Measurements from ENCODE around the gene ANKUB1.

The ANKUB1 gene

GRCh38 chr3:149815728-149816127 lies 23.4 kb upstream of the ANKUB1 start:
- Histone ChIP-seq H3K79me2 (peaks cover 44% of the 10 kb centered on the region), H3K9ac (no peak overlapping the region), H3K27me3 (ENCODE audit: control insufficient read depth, insufficient read depth, low read length) (no peaks in the 10 kb centered on the region), H3K27ac (no peak overlapping the region), H3K4me2 (ENCODE audit: low read length) (no peak overlapping the region), H3K4me3 (ENCODE audit: low read depth, low read length) (no peak overlapping the region), H2AFZ (no peak overlapping the region), H3K36me3 (ENCODE audit: control insufficient read depth, insufficient read depth, low read length) (no peaks in the 10 kb centered on the region), H3K4me1 (peaks cover 4% of the 10 kb centered on the region), H3K9me3 (ENCODE audit: control insufficient read depth, low read length) (no peaks in the 10 kb centered on the region)
- TF ChIP-seq CTCF (IDR thresholded peaks at IDR 0.05) = no peak

GRCh38 chr3:149815321-149815720 lies 23.0 kb upstream of the ANKUB1 start:
- peaks cover 4% of the 10 kb centered on the region for H3K4me1 ChIP-seq
- H3K27me3 ChIP-seq (ENCODE audit: control insufficient read depth, insufficient read depth, low read length) = no peaks in the 10 kb centered on the region
- H3K27ac ChIP-seq = no peak overlapping the region
- H2AFZ ChIP-seq = no peak overlapping the region
- no peak for TF ChIP-seq CTCF (IDR thresholded peaks at IDR 0.05)
- no peak overlapping the region for H3K9ac ChIP-seq
- H3K9me3 ChIP-seq (ENCODE audit: control insufficient read depth, low read length) = no peaks in the 10 kb centered on the region
- no peaks in the 10 kb centered on the region for H3K36me3 ChIP-seq (ENCODE audit: control insufficient read depth, insufficient read depth, low read length)
- H3K79me2 ChIP-seq = peaks cover 44% of the 10 kb centered on the region
- no peak overlapping the region for H3K4me2 ChIP-seq (ENCODE audit: low read length)
- no peak overlapping the region for H3K4me3 ChIP-seq (ENCODE audit: low read depth, low read length)

- peak overlapping the region; percentile 94 for H3K4me3 ChIP-seq (ENCODE audit: low read depth, low read length)
- no peaks in the 10 kb centered on the region for H3K27me3 ChIP-seq (ENCODE audit: control insufficient read depth, insufficient read depth, low read length)
- H3K36me3 ChIP-seq (ENCODE audit: control insufficient read depth, insufficient read depth, low read length) = no peaks in the 10 kb centered on the region
- no peak for TF ChIP-seq CTCF (IDR thresholded peaks at IDR 0.05)
- peak overlapping the region; percentile 67 for H3K9ac ChIP-seq
- peak overlapping the region; percentile 92 for H2AFZ ChIP-seq
- peaks cover 4% of the 10 kb centered on the region for H3K4me1 ChIP-seq
- peak overlapping the region; percentile 88 for H3K27ac ChIP-seq
- H3K4me2 ChIP-seq (ENCODE audit: low read length) = peak overlapping the region; percentile 82
- H3K9me3 ChIP-seq (ENCODE audit: control insufficient read depth, low read length) = no peaks in the 10 kb centered on the region
- peaks cover 41% of the 10 kb centered on the region for H3K79me2 ChIP-seq
Measured at GRCh38 chr3:149813367-149814281, 21.3 kb upstream of the ANKUB1 start.

GRCh38 chr3:149812606-149813366 lies 20.4 kb upstream of the ANKUB1 start, which contains the start of gene RNF13:
Gene RNF13 (plus strand): TSS chr3:149813215. CDS start chr3:149846027, 32,812 bp downstream.
- H3K9ac ChIP-seq = peak within 1 kb of the TSS; percentile 67
- H3K36me3 ChIP-seq (ENCODE audit: control insufficient read depth, insufficient read depth, low read length) = no peaks in the 10 kb centered on the region
- H3K9me3 ChIP-seq (ENCODE audit: control insufficient read depth, low read length) = no peaks in the 10 kb centered on the region
- peak within 1 kb of the TSS; percentile 82 for H3K4me2 ChIP-seq (ENCODE audit: low read length)
- H3K4me3 ChIP-seq (ENCODE audit: low read depth, low read length) = peak within 1 kb of the TSS; percentile 94
- peak within 1 kb of the TSS; percentile 88 for H3K27ac ChIP-seq
- no peaks in the 10 kb centered on the region for H3K27me3 ChIP-seq (ENCODE audit: control insufficient read depth, insufficient read depth, low read length)
- TF ChIP-seq CTCF (IDR thresholded peaks at IDR 0.05) = no peak
- peak within 1 kb of the TSS; percentile 92 for H2AFZ ChIP-seq
- H3K79me2 ChIP-seq = peaks cover 33% of the 10 kb centered on the region
- H3K4me1 ChIP-seq = peaks cover 4% of the 10 kb centered on the region

Data from parathyroid adenoma (tissue), 2 donors.